Sigmoid colon (tissue), 7 donors: ENCODE data around the gene R3HCC1L. TPM values are rescaled to one million over a fixed set of nuclear protein-coding genes. Genes with fewer than 3 reads are reported as not detected.
"Not testable (repeated sequence)": the region's sequence is repeated elsewhere in the genome, so short reads cannot be mapped to it uniquely, and the experiment has no call there.

Experiments
- DNase-seq: peaks from one replicate; pipeline ENCODE4 v3.0.0-alpha.2; 2019
- H3K27ac ChIP-seq, 4 donors: fragments of 200-600 bp; sonication (generic); one replicate each; pipeline ENCODE4 v1.5.1; 2016 to 2019; ENCODE audit warnings: mild to moderate bottlenecking in 1 of 4
- H3K27me3 ChIP-seq, 3 donors: fragments of 200-600 bp; sonication (generic); one replicate each; pipeline ENCODE4 v1.5.1; 2019; ENCODE audit warnings: mild to moderate bottlenecking in 1 of 3
- H3K36me3 ChIP-seq, 4 donors: fragments of 200-600 bp; sonication (generic); one replicate each; pipeline ENCODE4 v1.5.1; 2016 to 2019
- H3K4me1 ChIP-seq, 4 donors: fragments of 200-600 bp; sonication (generic); one replicate each; pipeline ENCODE4 v1.5.1; 2017 to 2019
- H3K4me3 ChIP-seq, 4 donors: fragments of 200-600 bp; sonication (generic); one replicate each; pipeline ENCODE4 v1.5.1; 2017 to 2019; ENCODE audit warnings: mild to moderate bottlenecking in 2 of 4, moderate library complexity in 1 of 4
- H3K9me3 ChIP-seq, 4 donors: fragments of 200-600 bp in 3 of 4; sonication (generic) in 3 of 4; one replicate each; pipeline versions ENCODE4 v1.5.1 to v1.6.1; 2013 to 2019
- EP300 ChIP-seq, 4 donors: sonication (generic); formaldehyde crosslinking; IDR thresholded peaks; one replicate each; pipeline ENCODE4 v1.6.1; 2017; ENCODE audit warnings: antibody characterized with exemption in 4 of 4
- POLR2A ChIP-seq, 2 donors: fragments of 450-650 bp; IDR thresholded peaks; one replicate each; pipeline ENCODE4 v1.6.1; 2016; ENCODE audit warnings: antibody characterized with exemption in 2 of 2, mild to moderate bottlenecking in 2 of 2, moderate library complexity in 2 of 2
- POLR2AphosphoS5 ChIP-seq, 4 donors: sonication (generic); formaldehyde crosslinking; IDR thresholded peaks; one replicate each; pipeline ENCODE4 v1.6.1; 2017; ENCODE audit warnings: antibody characterized with exemption in 4 of 4
- WGBS, 2 donors: extraction: QIAGEN DNeasy Blood & Tissue Kit; methylation state at CpG; one replicate each; pipeline ENCODE4 v1.1.7; 2013; 5-methylcytosine and 5-hydroxymethylcytosine counted together
- intact Hi-C: fragments of 100-400 bp; cut with DNase I; formaldehyde crosslinking; loops from one replicate; pipeline ENCODE4 v1.15.1; 2023
- polyA plus RNA-seq, 3 donors: library from polyadenylated mRNA; stranded (reverse); fragments of 200-250 nt; gene quantifications; one replicate each; pipeline ENCODE4 v1.2.3, GENCODE V29; 2013
- total RNA-seq, 4 donors: library from RNA; depleted of rRNA; stranded (reverse); fragments of >200 nt; gene quantifications; one replicate each; pipeline ENCODE4 v1.1.0, GENCODE V29; 2016
- TF ChIP-seq, protein P1 (sequence below), 4 experiments: fragments of 450-650 bp in 3 of 4; fragments of 200-600 bp in 1 of 4; IDR thresholded peaks; one replicate each; pipeline ENCODE4 v1.5.1; 2016 to 2019; ENCODE audit warnings: antibody characterized with exemption in 4 of 4, mild to moderate bottlenecking in 3 of 4, moderate library complexity in 2 of 4
- donor health status: healthy with polysubstance abuse.
- donor health status: Bipolar disorder and iron deficiency.
- donor health status: healthy.

The R3HCC1L gene
- total and polyA plus RNA-seq, 7 donors, result 11.6 to 15.0 (median 13.9) TPM

DNA sequence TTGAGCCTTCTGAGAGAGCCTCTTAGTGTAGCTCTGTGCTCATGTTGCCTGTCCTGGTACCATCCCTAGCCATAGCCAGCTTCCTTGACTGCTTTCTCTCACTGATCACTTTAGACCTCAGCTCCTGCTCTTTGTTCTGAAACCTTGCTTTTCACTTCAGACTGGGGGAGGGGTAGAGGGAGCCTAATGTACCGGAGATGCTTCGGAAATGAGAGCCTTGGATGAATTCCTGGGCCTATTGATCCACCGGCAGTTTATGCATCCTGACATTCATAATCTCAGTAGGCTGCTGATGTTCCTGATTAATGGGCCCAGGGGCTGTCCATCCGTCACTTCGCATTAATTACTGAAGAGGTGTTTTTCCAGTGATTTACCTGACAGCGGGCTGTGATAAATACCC is 38.8 kb downstream of the R3HCC1L start:
- 90 to 97% methylated on average over 6 of the region's 6 CpGs for WGBS, 2 donors
- intact Hi-C loops, result no loop called here

DNA sequence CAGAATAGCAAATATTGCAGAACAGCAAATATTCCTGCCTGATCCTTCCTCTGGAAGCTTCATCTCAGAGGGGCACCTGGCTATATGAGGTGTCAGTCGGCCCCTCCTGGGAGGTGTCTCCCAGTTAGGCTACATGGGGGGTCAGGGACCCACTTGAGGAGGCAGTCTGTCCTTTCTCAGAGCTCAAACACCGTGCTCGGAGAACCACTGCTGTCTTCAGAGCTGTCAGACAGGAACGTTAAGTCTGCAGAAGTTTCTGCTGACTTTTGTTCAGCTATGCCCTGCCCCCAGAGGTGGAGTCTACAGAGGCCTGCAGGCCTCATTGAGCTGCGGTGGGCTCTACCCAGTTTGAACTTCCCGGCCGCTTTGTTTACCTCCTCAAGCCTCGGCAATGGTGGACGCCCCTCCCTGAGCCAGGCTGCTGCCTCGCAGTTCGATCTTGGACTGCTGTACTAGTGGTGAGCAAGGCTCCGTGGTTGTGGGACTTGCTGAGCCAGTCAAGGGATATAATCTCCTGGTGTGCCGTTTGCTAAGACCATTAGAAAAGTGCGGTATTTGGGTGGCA is 48.0 kb downstream of the R3HCC1L start:
- H3K4me1 ChIP-seq, intact Hi-C loops, DNase-seq, H3K9me3 ChIP-seq, H3K4me3 ChIP-seq, H3K27ac ChIP-seq, H3K27me3 ChIP-seq: not testable (repeated sequence)
- H3K36me3 ChIP-seq, result peaks cover 0 to 20% (median 4%) of the 10 kb centered on the region in 4 donors
- WGBS, 2 donors, result 96 to 97% methylated on average over 14 of the region's 14 CpGs

More for the DNA sequence above, 38.8 kb downstream of the R3HCC1L start:
- Histone ChIP-seq H3K4me1 (peaks cover 0 to 24% (median 22%) of the 10 kb centered on the region in 4 donors), H3K27me3 (no peaks in the 10 kb centered on the region), H3K36me3 (no peaks in the 10 kb centered on the region), H3K9me3 (no peaks in the 10 kb centered on the region), H3K4me3 (no peak overlapping the region), H3K27ac (no peak overlapping the region)
- no peak for DNase-seq
- no peak for TF ChIP-seq POLR2AphosphoS5 (IDR thresholded peaks at IDR 0.05)
- TF ChIP-seq, protein P1, sequence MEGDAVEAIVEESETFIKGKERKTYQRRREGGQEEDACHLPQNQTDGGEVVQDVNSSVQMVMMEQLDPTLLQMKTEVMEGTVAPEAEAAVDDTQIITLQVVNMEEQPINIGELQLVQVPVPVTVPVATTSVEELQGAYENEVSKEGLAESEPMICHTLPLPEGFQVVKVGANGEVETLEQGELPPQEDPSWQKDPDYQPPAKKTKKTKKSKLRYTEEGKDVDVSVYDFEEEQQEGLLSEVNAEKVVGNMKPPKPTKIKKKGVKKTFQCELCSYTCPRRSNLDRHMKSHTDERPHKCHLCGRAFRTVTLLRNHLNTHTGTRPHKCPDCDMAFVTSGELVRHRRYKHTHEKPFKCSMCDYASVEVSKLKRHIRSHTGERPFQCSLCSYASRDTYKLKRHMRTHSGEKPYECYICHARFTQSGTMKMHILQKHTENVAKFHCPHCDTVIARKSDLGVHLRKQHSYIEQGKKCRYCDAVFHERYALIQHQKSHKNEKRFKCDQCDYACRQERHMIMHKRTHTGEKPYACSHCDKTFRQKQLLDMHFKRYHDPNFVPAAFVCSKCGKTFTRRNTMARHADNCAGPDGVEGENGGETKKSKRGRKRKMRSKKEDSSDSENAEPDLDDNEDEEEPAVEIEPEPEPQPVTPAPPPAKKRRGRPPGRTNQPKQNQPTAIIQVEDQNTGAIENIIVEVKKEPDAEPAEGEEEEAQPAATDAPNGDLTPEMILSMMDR (IDR thresholded peaks at IDR 0.05), result no peak
- no peak for TF ChIP-seq EP300 (IDR thresholded peaks at IDR 0.05)
- no peak for TF ChIP-seq POLR2A (IDR thresholded peaks at IDR 0.05)

DNA sequence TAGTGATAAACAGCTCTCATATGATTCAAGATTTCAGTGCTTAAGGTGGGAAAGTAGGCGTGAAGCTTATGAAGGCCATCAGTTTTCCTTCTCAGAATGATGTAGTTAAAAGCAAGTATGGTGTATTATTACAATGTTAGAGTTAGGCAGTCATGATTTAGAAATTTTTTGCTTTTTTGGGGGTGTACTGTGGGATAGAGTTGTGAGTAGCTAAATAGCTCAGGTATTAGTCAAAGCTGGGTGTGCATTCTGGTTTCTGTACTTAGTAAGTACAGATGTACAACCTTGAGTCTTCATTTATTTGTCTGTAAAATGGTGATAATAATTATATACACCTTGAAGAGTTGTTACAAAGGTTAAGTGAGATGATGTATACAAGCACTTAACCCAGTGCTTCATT is 52.2 kb downstream of the R3HCC1L start:
- no peak for DNase-seq
- 96 to 97% methylated on average over 1 of the region's 1 CpG for WGBS, 2 donors
- Histone ChIP-seq H3K27ac (no peak overlapping the region), H3K4me3 (no peak overlapping the region), H3K9me3 (no peaks in the 10 kb centered on the region), H3K36me3 (peaks cover 0 to 29% (median 4%) of the 10 kb centered on the region in 4 donors), H3K4me1 (no peaks in the 10 kb centered on the region), H3K27me3 (no peaks in the 10 kb centered on the region)
- intact Hi-C loops, result no loop called here
- no peak for TF ChIP-seq POLR2AphosphoS5 (IDR thresholded peaks at IDR 0.05)
- no peak for TF ChIP-seq EP300 (IDR thresholded peaks at IDR 0.05)
- TF ChIP-seq POLR2A (IDR thresholded peaks at IDR 0.05), result no peak
- TF ChIP-seq, protein P1 (IDR thresholded peaks at IDR 0.05), result no peak

DNA sequence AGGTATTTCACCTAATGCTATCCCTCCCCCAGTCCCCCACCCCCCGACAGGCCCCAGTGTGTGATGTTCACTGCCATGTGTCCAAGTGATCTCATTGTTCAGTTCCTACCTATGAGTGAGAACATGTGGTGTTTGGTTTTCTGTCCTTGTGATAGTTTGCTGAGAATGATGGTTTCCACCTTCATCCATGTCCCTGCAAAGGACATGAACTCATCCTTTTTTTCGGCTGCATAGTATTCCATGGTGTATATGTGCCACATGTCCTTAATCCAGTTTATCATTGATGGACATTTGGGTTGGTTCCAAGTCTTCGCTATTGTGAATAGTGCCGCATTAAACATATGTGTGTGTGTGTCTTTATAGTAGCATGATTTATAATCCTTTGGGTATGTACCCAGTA is 56.3 kb downstream of the R3HCC1L start:
- H3K36me3 ChIP-seq, result peaks cover 0 to 20% (median 0%) of the 10 kb centered on the region in 4 donors
- H3K27ac ChIP-seq, H3K4me1 ChIP-seq, H3K9me3 ChIP-seq, DNase-seq, H3K27me3 ChIP-seq, H3K4me3 ChIP-seq, intact Hi-C loops: not testable (repeated sequence)
- WGBS, 2 donors, result 98% methylated on average over 4 of the region's 4 CpGs

DNA sequence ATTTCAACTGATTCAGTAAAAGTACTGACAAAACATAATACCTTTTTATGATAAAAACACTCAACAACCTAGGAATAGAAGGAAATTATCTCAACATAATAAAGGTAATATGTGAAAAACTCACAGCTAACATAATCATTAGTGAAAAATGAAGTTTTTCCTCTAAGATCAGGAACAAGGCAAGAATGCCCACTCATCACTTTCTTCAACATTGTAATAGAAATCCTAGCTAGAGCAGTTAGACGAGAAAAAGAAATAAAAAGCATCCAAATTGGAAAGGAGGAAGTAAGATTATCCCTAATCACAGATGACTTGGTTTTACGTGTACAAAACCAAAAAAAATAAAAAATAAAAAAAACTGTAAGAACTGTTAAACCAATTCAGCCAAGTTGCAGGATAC is 58.6 kb downstream of the R3HCC1L start:
- no peaks in the 10 kb centered on the region for H3K9me3 ChIP-seq
- no peak overlapping the region for H3K27ac ChIP-seq
- peaks cover 0 to 2% (median 0%) of the 10 kb centered on the region in 4 donors for H3K36me3 ChIP-seq
- WGBS, 2 donors, result 98 to 99% methylated on average over 2 of the region's 2 CpGs
- H3K4me1 ChIP-seq, result no peaks in the 10 kb centered on the region
- intact Hi-C loops, result no loop called here
- H3K4me3 ChIP-seq, result no peak overlapping the region
- H3K27me3 ChIP-seq, result no peaks in the 10 kb centered on the region
- DNase-seq, result no peak
- TF ChIP-seq POLR2A (IDR thresholded peaks at IDR 0.05) (no peak), EP300 (IDR thresholded peaks at IDR 0.05) (no peak), POLR2AphosphoS5 (IDR thresholded peaks at IDR 0.05) (no peak)
- TF ChIP-seq, protein P1 (IDR thresholded peaks at IDR 0.05), result no peak

DNA sequence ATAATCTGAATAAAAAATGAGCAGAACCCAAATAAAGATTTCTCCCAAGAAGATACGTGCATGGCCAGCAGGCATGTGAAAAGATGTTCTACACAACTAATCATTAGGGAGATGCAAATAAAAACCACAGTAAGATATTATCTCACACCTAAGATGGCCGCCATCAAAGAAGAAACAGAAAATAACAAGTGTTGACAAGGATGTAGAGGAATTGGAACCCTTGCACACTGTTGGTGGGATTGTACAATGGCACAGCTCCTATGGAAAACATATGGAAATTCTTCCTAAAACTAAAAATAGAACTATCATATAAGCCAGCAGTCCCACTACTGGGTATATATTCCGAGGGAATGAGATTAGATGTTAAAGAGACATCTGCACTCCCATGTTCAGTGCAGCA is 60.2 kb downstream of the R3HCC1L start:
- Histone ChIP-seq H3K4me3 (no peak overlapping the region), H3K9me3 (no peaks in the 10 kb centered on the region), H3K36me3 (no peaks in the 10 kb centered on the region), H3K4me1 (no peaks in the 10 kb centered on the region), H3K27ac (no peak overlapping the region), H3K27me3 (no peaks in the 10 kb centered on the region)
- intact Hi-C loops, result no loop called here
- 95 to 96% methylated on average over 3 of the region's 3 CpGs for WGBS, 2 donors
- TF ChIP-seq POLR2AphosphoS5 (IDR thresholded peaks at IDR 0.05) (no peak), EP300 (IDR thresholded peaks at IDR 0.05) (no peak)
- DNase-seq, result no peak
